Stimulated activated CD8-positive, alpha-beta memory T cell treated with anti-CD3 and anti-CD28 coated beads, Interleukin-2, amount 100 ng/mL, for 48 hours (primary cell): ENCODE results near the gene APOM.

Experiments used
- DNase-seq, 2 donors: peaks; one replicate each; pipeline ENCODE4 v3.0.0-alpha.2; 2020; ENCODE audit warnings: low read depth in 2 of 2

APOM gene

GRCh38 chr6:31680226-31681134, 24.8 kb downstream of the APOM start, which contains the start of gene LY6G5C:
Gene LY6G5C (minus strand): TSS chr6:31681067. CDS start chr6:31680373, 694 bp downstream.
- DNase-seq, result peak in 1 of 2 donors; percentile 39

- DNase-seq, result peak in 1 of 2 donors; percentile 37
Measured at GRCh38 chr6:31681135-31681671, 25.5 kb downstream of the APOM start.

GRCh38 chr6:31683591-31683990, 27.9 kb downstream of the APOM start:
- no peak for DNase-seq

DNA sequence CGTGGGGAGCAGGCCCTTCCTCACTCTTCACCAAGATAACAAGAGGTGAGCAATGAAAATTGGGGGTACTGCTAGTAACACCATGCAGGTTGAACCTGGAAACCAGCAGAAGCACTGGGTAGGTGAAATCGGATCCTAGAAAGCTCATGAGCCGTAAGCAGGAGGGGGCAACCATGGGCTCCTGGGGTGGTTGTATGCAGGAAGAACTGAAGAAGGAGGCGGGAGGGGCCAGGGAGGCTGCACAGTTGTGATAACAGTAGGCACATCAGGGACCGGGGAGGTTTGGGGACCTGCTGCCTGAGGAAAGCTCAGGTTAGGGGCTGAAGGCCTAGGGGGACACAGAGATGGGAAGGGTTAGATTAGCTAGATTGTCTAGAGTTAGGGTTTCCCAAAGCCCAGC, 30.8 kb downstream of the APOM start:
- DNase-seq, result no peak

DNA sequence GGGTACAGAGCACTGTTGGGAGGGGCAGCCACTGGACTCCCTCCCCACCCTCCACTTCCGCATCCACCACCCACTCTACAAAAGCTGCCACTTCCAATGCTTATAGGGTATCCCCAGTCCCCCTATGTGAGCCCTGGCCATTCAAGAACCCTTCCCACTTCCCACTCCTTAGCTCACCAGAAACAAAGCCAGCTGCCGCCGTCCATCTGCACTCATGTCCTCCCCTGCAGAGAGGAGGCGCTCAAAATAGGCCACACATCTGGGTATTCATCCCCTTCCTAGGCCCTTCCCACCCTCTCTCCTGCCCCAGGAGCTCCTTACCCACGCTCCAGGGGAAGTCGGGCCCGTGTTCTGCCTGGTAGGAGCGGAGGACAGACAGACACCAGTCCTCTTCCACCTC, 31.6 kb downstream of the APOM start:
- no peak for DNase-seq

GRCh38 chr6:31687860-31688693, 32.4 kb downstream of the APOM start:
- no peak for DNase-seq

DNA sequence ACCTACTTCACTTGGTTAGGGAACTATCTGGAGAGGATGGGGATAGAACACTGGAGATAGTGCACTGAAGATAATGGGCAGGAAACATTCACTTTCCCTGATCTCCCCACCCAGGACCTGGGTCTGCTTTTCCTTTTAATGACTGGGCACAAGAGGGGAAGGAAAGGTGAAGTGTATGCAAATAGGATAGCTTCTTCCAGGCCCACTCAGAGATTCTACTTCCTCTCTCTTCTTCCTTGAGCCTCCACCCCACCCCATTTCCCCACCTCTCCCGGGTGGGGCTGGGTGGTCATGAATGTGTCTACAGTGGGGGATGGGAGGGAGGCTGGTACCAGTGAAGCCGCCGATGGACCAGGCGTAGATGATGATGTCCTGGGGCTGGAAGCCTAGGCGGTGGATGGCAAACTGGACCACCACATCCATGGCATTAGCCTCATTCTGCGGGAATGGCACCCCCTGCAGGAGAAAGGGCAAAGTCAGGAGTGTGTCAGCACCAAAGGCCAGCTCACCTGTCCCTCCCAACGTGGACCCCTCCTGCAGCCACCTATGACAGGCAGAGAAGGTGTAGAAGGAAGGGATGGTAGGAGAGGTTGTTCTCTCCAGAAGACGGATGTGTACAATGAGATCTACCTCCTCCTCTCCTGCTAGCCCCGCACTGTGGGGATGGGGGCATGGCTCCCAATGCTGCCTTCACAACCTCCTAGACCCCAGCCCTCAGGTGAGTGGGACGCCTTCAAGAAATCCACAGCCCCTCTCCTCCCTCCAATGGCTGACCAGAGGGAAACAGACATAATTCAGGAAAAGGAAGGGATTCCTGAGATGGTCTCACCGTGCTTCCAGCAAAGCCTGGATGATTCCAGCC, 33.8 kb downstream of the APOM start:
- no peak for DNase-seq

- DNase-seq, result no peak
Measured at GRCh38 chr6:31690231-31691077, 34.8 kb downstream of the APOM start.

GRCh38 chr6:31691078-31691463, 35.4 kb downstream of the APOM start:
- DNase-seq, result no peak

DNA sequence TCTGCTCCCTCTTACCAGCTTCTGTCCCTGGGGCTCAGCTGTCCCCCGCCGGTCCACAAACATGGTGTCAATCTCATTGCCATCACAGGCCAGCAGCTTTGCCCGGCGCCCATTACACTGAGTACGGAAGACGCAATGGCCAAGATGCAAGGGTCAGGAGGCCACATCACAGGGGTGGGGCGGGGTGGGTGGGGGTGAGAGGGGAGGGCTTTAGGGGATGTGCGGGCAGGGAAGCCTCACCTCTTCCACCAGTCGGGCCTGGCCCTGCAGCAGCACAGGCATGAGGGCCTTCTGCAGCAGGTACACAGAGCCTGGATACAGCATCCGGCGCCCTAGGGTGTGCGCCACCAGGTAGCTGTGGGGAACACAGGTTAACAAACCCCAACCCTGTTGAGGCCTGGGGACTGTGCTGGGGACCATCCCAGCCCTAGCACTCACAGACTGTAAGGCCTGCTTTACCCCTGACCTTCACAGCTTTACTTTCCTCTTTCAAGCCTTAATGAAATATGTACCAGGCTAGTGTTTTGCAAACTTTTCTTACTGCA, 35.9 kb downstream of the APOM start:
- DNase-seq, result no peak

GRCh38 chr6:31692353-31692752, 36.7 kb downstream of the APOM start:
- DNase-seq, result no peak

- DNase-seq, result no peak
Measured at GRCh38 chr6:31692886-31693285, 37.2 kb downstream of the APOM start.

- DNase-seq, result no peak
Measured at GRCh38 chr6:31693535-31693934, 37.8 kb downstream of the APOM start.

GRCh38 chr6:31697555-31697954, 41.9 kb downstream of the APOM start:
- no peak for DNase-seq

GRCh38 chr6:31700740-31701401, 45.2 kb downstream of the APOM start:
- no peak for DNase-seq

- DNase-seq, result no peak
Measured at GRCh38 chr6:31701666-31702404, 46.1 kb downstream of the APOM start.

- no peak for DNase-seq
Measured at GRCh38 chr6:31702405-31702818, 46.7 kb downstream of the APOM start.

GRCh38 chr6:31702819-31703716, 47.4 kb downstream of the APOM start, which contains the start of gene ABHD16A:
Gene ABHD16A (minus strand): TSS chr6:31703324. CDS start chr6:31703281, 43 bp downstream.
- peak; percentile 98 for DNase-seq
